GM18499 (cell line): ENCODE results near the gene ARHGAP15.

Source experiments
- ATAC-seq: cut with Tn5 transposase; IDR thresholded peaks from one replicate; pipeline ENCODE4 v1.9.1; 2021; ENCODE audit warnings: moderate number of reproducible peaks; ENCODE audit not compliant: insufficient read depth, unreplicated experiment

Gene ARHGAP15

DNA sequence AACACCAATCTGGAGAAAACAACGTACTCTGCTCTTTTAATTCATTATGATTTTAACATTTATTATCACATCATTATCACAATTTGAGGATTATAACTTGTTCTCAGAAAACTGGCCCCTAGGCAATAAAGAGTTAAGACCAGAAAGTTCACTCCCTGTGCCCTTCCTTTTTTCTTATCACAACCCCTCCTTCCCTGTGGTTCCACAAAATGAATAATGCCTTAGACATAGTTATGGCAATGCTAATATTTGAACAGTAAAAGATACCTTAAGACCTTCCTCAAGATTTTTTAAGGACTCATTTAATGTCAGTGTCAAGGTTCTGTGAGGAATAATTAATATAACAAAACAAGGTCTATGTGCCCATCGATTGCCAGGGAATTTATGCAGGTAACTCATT, 596.2 kb downstream of the ARHGAP15 start:
- no peak for ATAC-seq

DNA sequence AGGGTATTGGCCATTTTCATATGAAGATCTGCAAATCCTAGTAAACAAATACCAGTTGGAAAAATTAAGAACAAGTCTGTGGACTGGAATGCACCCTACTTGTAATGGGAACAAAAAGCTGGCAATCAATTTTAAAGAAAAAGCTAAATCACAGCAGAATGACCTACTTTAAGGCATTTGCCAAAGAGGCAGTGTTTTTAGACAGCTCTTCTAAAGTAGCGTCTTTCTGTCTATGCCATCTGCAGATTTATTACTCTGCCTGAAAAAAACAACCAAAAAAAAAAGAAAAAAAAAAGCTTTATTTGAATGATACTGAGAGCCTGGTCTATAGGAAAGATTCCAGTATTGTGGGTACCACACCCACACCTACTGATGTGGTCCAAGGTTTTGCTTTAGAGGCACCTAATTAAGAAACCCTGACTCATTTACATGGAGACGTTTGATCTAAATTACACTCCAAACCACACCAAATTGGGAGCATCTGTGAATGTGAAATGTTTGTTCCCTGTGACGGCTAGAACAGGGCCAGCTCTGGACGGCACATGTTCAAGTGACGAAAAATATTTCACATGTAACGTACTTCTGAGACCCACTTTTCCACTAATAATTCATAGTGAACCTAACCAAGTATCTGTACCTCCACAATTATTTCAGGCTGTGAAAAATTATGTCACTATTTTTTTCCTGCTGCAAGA, 597.1 kb downstream of the ARHGAP15 start:
- ATAC-seq, result no peak

DNA sequence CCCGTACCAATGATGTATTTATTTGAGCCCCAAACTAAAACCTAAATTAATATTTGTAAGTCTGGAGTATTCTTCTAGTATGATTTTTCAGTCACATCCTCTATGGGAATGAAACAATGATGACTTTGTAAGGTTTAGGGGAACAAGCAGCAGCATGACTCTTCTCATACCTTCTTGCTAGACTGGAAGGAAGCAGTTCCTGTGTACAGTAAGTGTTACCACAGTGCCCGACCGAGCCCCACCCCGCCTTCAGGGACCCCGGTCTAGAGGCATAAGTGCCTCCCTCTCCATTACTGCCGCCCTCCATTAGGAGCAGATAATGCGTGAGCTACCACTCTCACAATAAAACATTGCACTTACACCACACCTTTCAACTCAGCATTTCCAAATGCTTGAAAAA, 599.3 kb downstream of the ARHGAP15 start:
- ATAC-seq, result no peak

DNA sequence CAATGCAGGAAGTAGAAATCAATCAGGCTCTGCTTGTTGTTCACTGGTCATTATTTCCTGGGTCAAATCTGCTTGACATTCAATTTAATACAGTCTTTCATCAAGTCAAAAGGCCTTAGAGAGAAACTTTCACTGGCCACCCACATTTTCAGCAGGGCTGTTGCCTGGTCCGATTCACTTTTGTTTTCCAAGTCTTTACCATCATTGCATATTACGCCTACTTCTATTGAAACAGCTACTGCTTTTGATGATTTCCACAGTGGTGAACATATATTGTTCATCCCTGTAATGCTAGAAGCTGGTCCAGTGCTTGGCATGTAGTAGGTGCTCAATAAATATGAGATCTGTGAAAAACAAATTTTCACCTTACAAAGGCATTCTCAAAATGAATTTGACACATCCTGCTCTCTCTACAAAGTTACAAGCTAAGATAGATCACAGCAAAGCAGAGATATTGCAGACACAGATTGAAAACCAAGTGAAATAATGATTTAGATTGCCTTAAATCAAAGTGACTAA, 600.1 kb downstream of the ARHGAP15 start:
- ATAC-seq, result no peak

DNA sequence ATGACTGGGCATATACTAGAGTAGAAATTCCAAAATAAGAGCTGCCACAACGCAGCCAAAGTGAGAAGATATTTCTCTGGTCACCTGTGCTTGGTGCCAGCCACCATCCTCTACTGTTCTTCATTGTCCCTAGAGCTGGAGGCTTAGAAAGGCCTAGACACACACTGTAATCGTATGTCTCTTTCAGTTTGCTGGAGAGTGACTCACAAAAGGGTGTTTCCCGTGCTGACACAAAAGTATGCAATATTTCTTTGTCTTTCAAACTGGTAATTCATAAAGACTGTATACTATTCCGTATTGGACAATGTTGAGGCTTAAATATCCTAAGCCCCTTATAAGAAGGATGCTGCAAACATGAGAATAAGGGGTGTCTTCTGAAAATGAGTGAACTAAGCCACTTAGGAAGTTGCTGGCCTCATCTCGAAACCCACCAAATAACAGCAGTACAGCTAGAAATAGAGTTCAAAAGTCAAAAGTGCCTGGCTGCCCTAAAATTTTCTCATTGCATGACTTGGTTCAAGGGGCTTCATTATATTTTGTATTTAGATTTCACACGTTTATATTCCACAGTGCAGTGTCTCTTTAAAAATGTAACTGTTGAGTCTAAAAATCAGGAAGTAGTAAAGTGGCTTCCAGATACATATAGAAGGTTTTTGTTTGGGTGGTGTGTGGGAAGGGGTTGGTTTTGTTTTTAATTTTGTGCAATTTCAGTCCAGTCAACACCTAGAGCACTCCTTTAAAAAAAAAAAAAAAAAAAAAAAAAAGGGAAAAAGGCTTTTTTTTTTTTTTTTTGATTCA, 601.1 kb downstream of the ARHGAP15 start:
- ATAC-seq, result peak; percentile 71

DNA sequence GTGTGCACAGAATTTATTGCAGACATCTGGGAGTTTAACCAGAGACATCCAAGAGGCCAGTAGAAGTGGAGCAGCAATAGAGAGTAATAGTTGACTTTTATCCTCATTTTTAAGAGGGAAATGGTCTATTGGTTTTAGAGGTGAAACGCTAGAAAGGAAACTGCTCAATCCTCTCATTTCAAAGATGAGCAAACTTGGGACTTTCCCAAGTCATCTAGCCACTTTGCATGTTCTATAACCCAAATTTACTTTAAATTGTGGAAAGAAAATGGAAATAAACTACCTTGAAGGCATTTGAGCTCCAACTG, 601.7 kb downstream of the ARHGAP15 start:
- ATAC-seq, result peak; percentile 37

DNA sequence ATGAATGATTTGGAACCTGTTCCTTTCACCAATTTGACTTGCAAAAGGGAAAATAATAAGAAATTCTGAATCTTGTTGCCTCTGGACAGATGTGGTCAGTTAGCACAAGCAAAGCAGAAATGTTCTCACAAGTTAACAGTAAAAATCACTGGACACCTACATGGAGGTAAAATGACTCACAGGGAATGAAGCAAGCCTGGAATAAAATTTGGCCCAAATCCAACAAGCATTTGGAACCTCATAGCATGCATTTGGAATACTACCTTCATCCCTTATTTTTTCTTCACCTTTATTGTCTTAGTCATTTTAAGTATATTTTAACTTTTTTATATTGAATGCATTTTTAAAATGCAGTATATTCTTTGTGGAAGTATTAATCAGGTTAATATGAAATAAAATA, 602.9 kb downstream of the ARHGAP15 start:
- ATAC-seq, result no peak

DNA sequence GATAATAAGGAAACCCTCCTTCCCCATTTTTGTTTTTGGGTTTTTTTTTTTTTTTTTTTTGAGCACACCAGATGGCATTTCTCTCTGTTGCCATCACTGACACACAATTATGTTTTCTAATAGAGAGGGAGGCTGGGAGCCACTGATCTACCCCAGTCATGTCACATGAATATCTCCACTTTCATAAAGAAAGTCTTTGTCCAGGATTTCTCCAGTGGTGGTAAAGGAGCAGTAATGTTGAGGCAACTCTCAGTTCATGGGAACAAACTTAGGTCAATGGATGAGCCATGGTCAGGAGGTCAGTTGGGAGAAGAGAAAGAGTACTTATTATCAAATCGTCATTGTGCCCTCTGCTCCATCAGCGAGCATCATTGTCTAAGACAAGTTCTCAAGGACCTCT, 603.7 kb downstream of the ARHGAP15 start:
- ATAC-seq, result no peak

DNA sequence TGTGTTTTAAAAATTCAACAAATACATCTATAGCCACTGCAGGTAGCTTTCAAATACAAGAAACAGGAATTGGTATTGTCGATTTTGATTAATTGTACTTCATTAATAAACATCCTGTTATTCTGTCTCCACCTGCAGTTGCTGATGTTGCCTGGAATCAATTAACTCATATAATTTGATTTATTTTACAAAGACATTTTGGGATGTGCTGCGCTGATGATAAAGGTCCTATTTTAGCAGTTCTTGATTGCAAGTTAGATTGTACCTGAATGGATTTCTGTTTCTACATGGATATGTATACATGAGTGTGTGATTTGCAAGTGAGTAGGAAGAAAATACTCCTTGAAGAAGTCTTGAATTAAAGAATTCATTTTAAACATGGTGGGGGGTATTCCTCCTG, 605.3 kb downstream of the ARHGAP15 start:
- ATAC-seq, result no peak

DNA sequence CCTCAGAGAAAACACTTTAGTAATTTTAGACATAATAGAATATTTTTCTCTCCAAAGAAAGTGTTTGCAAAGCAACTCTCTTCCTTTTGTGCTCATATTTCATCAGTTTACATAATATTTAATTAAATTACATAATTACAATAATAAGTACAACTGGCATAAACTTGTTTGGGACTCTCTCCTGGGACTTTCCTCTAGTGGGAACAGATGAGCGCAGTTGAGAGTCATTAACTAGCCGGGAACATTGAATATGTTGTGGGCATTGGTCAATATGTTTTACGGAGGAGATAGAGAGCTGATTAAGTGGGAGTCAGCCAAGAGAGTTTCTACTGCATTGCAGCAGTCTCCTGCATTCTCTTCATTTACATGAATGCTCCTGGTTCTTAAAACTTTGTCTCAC, 607.7 kb downstream of the ARHGAP15 start:
- no peak for ATAC-seq

DNA sequence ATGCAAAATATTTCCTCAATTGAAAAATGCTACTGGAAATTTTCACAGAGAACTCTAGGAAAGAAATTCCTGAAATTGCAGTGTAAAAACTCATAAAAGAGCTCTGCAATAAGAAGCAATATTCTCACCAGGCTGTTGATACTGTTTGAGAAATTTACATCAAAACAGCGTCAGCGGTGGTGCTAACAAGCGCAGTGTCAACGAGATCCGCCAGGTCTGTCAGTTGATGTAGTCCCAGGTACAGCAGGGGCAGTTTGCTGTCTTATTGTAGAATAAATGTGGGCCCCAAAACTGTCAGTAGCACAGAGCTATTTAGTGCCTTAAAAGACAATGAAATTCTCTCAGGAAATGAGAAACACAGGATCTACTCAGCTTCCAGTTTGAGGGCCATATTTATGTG, 611.2 kb downstream of the ARHGAP15 start:
- ATAC-seq, result no peak

DNA sequence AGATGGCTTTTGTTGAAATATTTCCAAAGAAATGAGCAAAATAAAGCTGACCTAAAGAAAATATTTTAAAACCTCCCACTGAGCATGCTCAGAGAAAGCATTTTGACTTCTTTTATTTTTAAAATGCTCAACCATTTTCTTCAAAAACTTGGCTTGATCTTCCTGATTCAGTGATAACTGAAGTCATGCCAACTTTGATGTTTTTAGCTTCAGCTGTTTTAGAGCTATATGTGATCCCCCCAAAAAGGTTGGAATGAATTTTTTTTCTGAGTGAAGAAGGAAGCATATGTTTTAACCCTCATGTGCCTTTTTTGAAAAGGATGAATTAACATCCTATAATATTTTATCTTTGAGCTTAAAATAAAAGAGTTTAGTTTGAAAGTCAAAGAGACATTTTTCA, 612.0 kb downstream of the ARHGAP15 start:
- no peak for ATAC-seq

DNA sequence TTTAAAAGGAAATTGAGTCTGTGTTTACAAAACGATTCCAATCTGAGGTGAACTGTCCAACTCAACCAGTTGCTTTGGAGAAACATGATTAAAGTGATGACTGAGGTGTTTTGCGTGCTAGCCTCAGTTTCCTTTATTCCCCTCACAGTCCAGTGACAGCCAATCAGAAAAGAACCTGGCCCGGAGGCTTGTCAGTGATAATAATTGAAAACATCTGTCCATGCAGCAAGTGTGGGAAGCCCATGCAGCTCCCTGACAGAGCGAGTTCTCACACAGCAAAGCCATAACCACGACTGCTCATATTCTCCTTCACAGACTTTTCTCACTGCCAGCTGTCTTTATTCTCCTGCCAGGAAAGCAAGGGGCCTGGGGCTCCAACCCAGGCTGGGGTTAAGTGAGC, 613.4 kb downstream of the ARHGAP15 start:
- ATAC-seq, result no peak

DNA sequence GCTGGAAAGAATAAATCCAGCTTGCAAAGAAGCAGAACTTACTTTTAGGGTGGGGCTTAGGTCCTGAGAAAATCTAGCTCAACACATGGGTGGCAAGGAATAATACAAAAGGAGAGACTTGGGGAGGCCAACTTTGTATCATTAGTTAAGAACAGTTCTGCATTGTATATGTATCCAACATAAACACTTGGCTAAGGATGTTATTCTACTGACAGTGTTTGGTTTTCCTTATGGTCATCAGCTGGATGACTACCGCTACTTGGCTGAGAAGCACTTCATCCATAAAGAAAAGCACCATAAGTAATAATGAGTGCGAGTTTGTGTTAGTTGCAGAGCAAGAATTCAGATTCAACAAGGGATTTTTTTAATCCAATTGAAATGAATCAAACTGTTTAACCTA, 614.9 kb downstream of the ARHGAP15 start:
- ATAC-seq, result no peak

DNA sequence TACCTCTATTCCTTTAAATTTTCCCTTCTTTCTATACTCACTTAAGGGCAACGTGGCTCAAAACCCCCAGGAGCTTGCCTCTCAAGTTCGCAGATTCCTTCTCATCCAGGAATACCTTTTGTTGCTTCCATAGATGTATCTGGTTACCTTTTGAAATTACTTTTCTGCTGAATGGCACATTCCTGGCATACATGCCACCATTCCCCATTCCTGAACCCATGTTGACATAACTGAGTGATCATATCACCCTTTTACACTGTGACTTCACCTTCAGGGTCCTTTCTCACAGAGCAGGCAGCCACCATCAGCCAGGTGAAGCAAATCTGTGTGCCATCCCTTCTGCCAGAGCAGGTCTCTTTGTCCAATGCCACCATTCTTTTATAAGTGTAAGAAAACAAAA, 615.8 kb downstream of the ARHGAP15 start:
- ATAC-seq, result no peak

DNA sequence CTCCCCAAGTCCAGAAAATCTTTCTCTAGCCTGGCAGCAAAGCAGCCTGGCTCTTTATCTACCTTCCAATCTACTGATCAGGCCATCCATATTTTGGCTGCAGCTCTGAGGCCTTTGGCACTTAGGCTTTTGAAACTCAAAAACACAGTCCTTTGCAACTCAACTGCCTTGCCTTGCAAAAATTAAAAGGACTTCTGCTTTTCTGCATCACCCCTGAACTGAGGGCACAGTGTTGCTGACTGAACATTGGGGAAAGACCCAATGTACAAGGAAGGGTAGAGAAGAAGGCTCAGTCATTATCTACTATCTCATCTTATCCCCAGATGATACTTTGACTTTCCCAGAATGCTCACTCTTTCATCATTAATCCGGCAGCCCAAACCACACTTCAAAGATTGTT, 625.5 kb downstream of the ARHGAP15 start:
- no peak for ATAC-seq

DNA sequence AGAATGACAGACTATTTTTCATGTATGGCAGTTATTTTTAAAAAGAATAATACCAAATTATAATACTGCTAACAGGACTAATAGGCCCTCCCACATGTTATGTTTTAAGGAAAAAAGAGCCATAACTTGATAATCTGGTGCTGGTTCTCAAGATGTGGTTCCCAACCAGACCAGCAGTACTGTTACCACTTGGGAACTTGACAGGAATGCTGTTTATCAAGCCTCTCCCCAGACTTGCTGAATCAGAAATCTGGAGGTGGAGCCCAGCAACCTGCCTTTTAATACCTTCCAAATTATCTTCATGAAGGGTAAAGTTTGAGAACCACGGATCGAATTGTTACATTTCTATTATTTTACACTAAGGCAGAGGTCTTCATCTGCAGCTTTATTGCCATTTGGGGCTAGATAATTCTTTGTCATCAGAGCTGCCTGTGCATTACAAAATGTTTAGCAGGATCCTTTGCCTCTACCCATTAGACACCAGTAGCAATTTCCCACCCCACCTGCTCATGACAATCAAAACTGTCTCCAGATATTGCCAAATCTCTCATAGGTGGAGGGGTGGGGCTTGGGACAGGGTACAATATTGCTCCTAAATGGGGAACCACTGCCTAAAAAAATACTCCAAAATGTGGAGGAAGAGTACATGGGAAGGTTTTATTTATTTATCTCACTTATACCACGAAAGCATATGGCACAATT, 629.6 kb downstream of the ARHGAP15 start:
- no peak for ATAC-seq

DNA sequence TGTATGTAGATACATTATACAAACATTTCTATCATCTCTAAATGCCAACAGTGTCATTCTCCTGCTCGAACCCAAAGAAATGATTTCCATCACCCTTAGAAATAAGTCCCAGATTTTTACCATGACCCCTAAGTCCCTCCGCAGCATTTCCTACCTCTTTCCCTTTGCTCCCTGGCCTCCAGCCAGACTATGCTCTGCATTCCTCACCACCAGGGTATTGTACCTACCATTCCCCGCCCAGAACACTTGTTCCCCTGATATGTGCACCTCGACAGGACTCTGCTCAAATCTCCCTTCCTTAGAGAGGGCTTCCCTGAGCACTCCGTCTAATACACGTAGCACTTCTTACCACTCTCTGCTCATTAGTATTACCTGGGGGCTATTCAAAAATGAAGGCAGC, 630.2 kb downstream of the ARHGAP15 start:
- ATAC-seq, result no peak

DNA sequence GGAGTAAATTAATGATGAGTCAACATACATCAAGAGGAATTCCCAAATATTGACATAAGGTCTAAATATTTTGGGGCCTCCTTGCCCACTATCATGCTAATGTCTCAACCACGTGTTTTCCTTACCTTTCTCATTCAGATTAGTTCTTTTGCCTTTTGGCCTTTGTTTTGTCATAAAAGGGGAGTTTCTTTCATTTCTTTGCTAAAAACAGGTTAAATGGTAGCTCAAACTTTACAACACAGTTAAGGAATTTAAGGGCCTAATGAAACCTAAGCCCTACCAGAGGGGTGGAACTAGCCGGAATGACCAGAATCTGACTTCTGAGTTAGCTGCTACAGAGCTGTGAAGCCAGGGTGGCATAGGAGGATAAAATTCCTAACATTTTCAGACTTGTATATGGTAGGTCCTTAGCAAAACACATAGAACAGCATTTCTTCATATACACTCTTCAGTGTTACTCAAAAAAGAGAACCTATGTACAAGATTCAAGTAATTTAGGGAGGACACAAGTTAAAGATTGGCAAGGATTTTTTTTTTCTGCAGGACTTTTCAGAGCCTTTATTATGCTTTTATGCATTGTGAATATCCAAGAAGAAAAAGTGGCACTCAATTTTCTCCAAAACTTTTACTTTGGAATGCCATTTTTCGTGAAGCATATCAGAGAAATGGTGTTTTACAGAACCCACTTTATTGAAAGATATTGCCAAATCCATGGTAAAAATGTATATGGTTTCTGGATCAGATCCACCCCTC, 633.1 kb downstream of the ARHGAP15 start:
- ATAC-seq, result no peak

DNA sequence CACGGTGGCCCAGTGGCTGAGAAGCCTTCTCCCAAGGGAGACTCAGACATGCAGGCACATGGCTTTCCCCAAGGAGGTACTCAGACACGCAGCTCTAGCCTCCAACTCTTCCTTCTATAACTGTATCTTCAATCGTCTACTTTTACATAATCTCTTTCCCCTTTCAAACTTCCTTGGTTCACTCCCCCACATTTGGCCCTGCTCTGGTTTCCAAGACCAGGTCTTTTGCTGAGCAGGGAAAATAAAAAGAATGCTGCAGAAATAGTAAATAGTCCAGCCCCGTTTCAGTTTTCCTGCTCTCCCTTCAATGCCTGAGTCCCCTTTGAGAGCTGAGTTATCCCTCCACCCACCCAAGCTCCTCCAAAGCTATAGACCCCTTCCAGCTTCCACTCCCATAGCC, 635.0 kb downstream of the ARHGAP15 start:
- no peak for ATAC-seq

DNA sequence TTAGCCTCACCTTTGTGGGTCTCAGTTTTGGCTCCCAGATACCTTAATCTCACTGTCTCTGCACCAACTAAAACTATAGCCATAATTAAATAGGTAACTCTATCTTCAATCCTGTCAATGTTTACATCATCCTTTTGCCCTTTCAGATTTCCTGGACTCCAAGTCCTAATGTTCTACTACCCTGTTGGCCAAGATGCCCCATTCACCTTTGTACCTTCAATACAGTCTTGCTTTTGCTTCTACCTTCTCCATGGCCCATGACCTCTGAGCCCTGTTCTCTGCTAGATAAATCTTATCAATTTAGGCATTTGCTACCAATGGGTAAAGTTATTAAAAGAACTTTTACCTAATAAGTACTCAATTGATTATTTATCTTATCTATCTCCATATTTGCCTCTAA, 635.5 kb downstream of the ARHGAP15 start:
- no peak for ATAC-seq
